Sigmoid colon (tissue), 7 donors: ENCODE data around the gene PSMC2. TPM values are rescaled to one million over a fixed set of nuclear protein-coding genes. Genes with fewer than 3 reads are reported as not detected.

Source experiments
- DNase-seq: peaks from one replicate; pipeline ENCODE4 v3.0.0-alpha.2; 2019
- H3K27ac ChIP-seq, 4 donors: fragments of 200-600 bp; sonication (generic); one replicate each; pipeline ENCODE4 v1.5.1; 2016 to 2019; ENCODE audit warnings: mild to moderate bottlenecking in 1 of 4
- H3K27me3 ChIP-seq, 3 donors: fragments of 200-600 bp; sonication (generic); one replicate each; pipeline ENCODE4 v1.5.1; 2019; ENCODE audit warnings: mild to moderate bottlenecking in 1 of 3
- H3K36me3 ChIP-seq, 4 donors: fragments of 200-600 bp; sonication (generic); one replicate each; pipeline ENCODE4 v1.5.1; 2016 to 2019
- H3K4me1 ChIP-seq, 4 donors: fragments of 200-600 bp; sonication (generic); one replicate each; pipeline ENCODE4 v1.5.1; 2017 to 2019
- H3K4me3 ChIP-seq, 4 donors: fragments of 200-600 bp; sonication (generic); one replicate each; pipeline ENCODE4 v1.5.1; 2017 to 2019; ENCODE audit warnings: mild to moderate bottlenecking in 2 of 4, moderate library complexity in 1 of 4
- H3K9me3 ChIP-seq, 4 donors: fragments of 200-600 bp in 3 of 4; sonication (generic) in 3 of 4; one replicate each; pipeline versions ENCODE4 v1.5.1 to v1.6.1; 2013 to 2019
- CTCF ChIP-seq, 4 experiments: fragments of 450-650 bp in 3 of 4; fragments of 200-600 bp in 1 of 4; IDR thresholded peaks; one replicate each; pipeline ENCODE4 v1.5.1; 2016 to 2019; ENCODE audit warnings: antibody characterized with exemption in 4 of 4, mild to moderate bottlenecking in 3 of 4, moderate library complexity in 2 of 4
- EP300 ChIP-seq, 4 donors: sonication (generic); formaldehyde crosslinking; IDR thresholded peaks; one replicate each; pipeline ENCODE4 v1.6.1; 2017; ENCODE audit warnings: antibody characterized with exemption in 4 of 4
- POLR2A ChIP-seq, 2 donors: fragments of 450-650 bp; IDR thresholded peaks; one replicate each; pipeline ENCODE4 v1.6.1; 2016; ENCODE audit warnings: antibody characterized with exemption in 2 of 2, mild to moderate bottlenecking in 2 of 2, moderate library complexity in 2 of 2
- POLR2AphosphoS5 ChIP-seq, 4 donors: sonication (generic); formaldehyde crosslinking; IDR thresholded peaks; one replicate each; pipeline ENCODE4 v1.6.1; 2017; ENCODE audit warnings: antibody characterized with exemption in 4 of 4
- WGBS, 2 donors: extraction: QIAGEN DNeasy Blood & Tissue Kit; methylation state at CpG; one replicate each; pipeline ENCODE4 v1.1.7; 2013; 5-methylcytosine and 5-hydroxymethylcytosine counted together
- intact Hi-C: fragments of 100-400 bp; cut with DNase I; formaldehyde crosslinking; loops from one replicate; pipeline ENCODE4 v1.15.1; 2023
- polyA plus RNA-seq, 3 donors: library from polyadenylated mRNA; stranded (reverse); fragments of 200-250 nt; gene quantifications; one replicate each; pipeline ENCODE4 v1.2.3, GENCODE V29; 2013
- total RNA-seq, 4 donors: library from RNA; depleted of rRNA; stranded (reverse); fragments of >200 nt; gene quantifications; one replicate each; pipeline ENCODE4 v1.1.0, GENCODE V29; 2016
- donor health status: healthy with polysubstance abuse.
- donor health status: Bipolar disorder and iron deficiency.
- donor health status: healthy.

Gene PSMC2
- total and polyA plus RNA-seq, 7 donors: 46.0 to 119 (median 92.5) TPM

- peaks cover 0 to 26% (median 8%) of the 10 kb centered on the region in 4 donors for H3K36me3 ChIP-seq
- H3K9me3 ChIP-seq: no peaks in the 10 kb centered on the region
- H3K27me3 ChIP-seq: no peaks in the 10 kb centered on the region
- intact Hi-C loops: loop anchor here (10.0 kb wide), 1 partner anchor 269 kb away; the partner anchor contains the start of genes ARMC10 and FBXL13
- peak; percentile 67 for DNase-seq
- H3K27ac ChIP-seq: peak overlapping the region; percentile 82 to 86 (median 84)
- TF ChIP-seq EP300 (IDR thresholded peaks at IDR 0.05): no peak
- TF ChIP-seq POLR2AphosphoS5 (IDR thresholded peaks at IDR 0.05): no peak
- no peak for TF ChIP-seq POLR2A (IDR thresholded peaks at IDR 0.05)
- TF ChIP-seq CTCF (IDR thresholded peaks at IDR 0.05): no peak
- peaks cover 0 to 38% (median 32%) of the 10 kb centered on the region in 4 donors for H3K4me1 ChIP-seq
- WGBS, 2 donors: 0 to 1% methylated on average over 26 of the region's 26 CpGs
- peak overlapping the region; percentile 68 to 92 (median 76) for H3K4me3 ChIP-seq
Observed at GRCh38 chr7:103343758-103344452, 3.5 kb upstream of the PSMC2 start.

DNA sequence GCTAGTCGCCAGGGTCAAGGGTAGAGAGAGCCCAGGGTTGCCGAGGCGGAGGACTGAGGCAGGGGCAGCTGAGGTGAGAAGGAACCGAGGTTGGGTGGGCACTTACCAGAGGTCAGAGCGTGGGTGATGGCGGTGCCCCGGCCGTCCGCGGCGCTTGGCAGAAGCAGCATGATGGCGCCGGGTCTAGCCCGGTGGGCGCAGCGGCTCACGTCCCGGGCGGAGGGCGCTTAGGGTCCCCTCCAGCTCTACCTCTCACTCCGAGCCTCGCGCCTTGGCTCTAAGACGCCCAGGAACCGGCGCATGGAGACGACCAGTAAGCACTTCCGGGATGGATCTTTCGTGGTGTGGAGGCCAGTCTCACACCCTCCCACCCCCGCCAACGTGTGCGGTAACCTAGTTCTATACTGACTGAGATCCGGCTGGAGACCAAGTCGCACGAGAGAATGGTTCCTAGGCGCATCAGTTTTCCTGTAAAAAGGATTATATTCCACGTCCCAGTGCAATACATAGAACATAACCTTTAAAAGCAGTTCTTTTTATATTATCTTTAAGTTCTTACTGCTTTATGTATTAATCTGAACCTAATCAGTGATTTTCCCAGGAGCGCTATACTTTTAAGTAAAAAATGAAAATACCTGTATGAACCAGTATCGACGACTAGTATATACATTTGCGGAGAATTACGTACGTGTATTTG lies 2.8 kb upstream of the PSMC2 start, which contains the start of gene DNAJC2:
Gene DNAJC2, minus strand, starts transcription at position 315 of the 697 bp plus-strand sequence. Its CDS starts 145 bp downstream, at position 170.
- 7 to 9% methylated on average over 43 of the region's 43 CpGs for WGBS, 2 donors
- intact Hi-C loops: loop anchor here (10.0 kb wide), 1 partner anchor 270 kb away; the partner anchor contains the start of genes ARMC10 and FBXL13
- H3K4me3 ChIP-seq: peak within 1 kb of the TSS; percentile 68 to 92 (median 76)
- peak within 1 kb of the TSS; percentile 82 to 86 (median 84) for H3K27ac ChIP-seq
- TF ChIP-seq CTCF (IDR thresholded peaks at IDR 0.05) (no peak), POLR2A (IDR thresholded peaks at IDR 0.05) (peak in 1 of 2 donors; percentile 26), EP300 (IDR thresholded peaks at IDR 0.05) (no peak), POLR2AphosphoS5 (IDR thresholded peaks at IDR 0.05) (peak; percentile 53 to 85 (median 80))
- no peaks in the 10 kb centered on the region for H3K9me3 ChIP-seq
- peaks cover 0 to 20% (median 8%) of the 10 kb centered on the region in 4 donors for H3K36me3 ChIP-seq
- no peaks in the 10 kb centered on the region for H3K27me3 ChIP-seq
- H3K4me1 ChIP-seq: peaks cover 0 to 45% (median 39%) of the 10 kb centered on the region in 4 donors
- peak; percentile 94 for DNase-seq

DNA sequence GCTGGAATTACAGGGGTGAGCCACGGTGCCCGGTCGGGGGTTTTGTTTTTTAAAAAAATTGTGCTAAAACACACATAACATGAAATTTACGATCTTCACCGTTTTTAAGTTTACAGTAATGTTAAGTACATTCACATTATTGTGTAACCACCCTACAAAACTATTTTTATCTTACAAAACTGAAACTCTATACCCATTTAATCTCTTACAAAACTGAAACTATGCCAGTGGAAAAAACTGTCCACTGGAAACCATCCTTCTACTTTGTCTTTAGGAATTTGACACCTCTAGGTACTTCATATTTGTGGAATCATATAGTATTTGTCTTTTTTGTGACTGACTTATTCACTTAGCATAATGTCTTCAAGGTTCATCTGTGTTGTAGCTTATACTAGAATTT lies 1.0 kb upstream of the PSMC2 start:
- 88 to 89% methylated on average over 5 of the region's 5 CpGs for WGBS, 2 donors
- intact Hi-C loops: loop anchor here (2.0 to 10.0 kb wide), 2 partner anchors 50 to 272 kb away; partner anchors contain the start of genes ARMC10, FBXL13 and PMPCB
- no peak for TF ChIP-seq CTCF (IDR thresholded peaks at IDR 0.05)
- TF ChIP-seq EP300 (IDR thresholded peaks at IDR 0.05): no peak
- TF ChIP-seq POLR2A (IDR thresholded peaks at IDR 0.05): no peak
- no peak for TF ChIP-seq POLR2AphosphoS5 (IDR thresholded peaks at IDR 0.05)
- H3K4me1 ChIP-seq: peaks cover 0 to 58% (median 52%) of the 10 kb centered on the region in 4 donors
- DNase-seq: no peak
- H3K36me3 ChIP-seq: peaks cover 0 to 7% (median 0%) of the 10 kb centered on the region in 4 donors
- no peaks in the 10 kb centered on the region for H3K27me3 ChIP-seq
- no peaks in the 10 kb centered on the region for H3K9me3 ChIP-seq
- H3K4me3 ChIP-seq: no peak overlapping the region
- no peak overlapping the region for H3K27ac ChIP-seq

GRCh38 chr7:103348452-103348851 lies 1.0 kb downstream of the PSMC2 start:
- WGBS, 2 donors: 16 to 17% methylated on average over 13 of the region's 13 CpGs

More at GRCh38 chr7:103348452-103348851, 1.0 kb downstream of the PSMC2 start:
- peaks cover 0 to 56% (median 44%) of the 10 kb centered on the region in 4 donors for H3K4me1 ChIP-seq
- peak overlapping the region in 3 of 4 donors; percentile 92 to 96 (median 94) for H3K27ac ChIP-seq
- H3K9me3 ChIP-seq: no peaks in the 10 kb centered on the region
- DNase-seq: no peak
- no peak for TF ChIP-seq POLR2AphosphoS5 (IDR thresholded peaks at IDR 0.05)
- TF ChIP-seq EP300 (IDR thresholded peaks at IDR 0.05): no peak
- H3K4me3 ChIP-seq: peak overlapping the region; percentile 58 to 87 (median 84)
- intact Hi-C loops: loop anchor here (10.0 kb wide), 1 partner anchor 274 kb away; the partner anchor contains the start of genes ARMC10 and FBXL13
- peaks cover 0 to 17% (median 4%) of the 10 kb centered on the region in 4 donors for H3K36me3 ChIP-seq
- H3K27me3 ChIP-seq: no peaks in the 10 kb centered on the region
